IMR-90 (cell line): ENCODE data around the gene NHSL2. TPM values are rescaled to one million over a fixed set of nuclear protein-coding genes. Genes with fewer than 3 reads are reported as not detected.

Source experiments
- ATAC-seq: fragments of 200-7000 bp; cut with Tn5 transposase; 2 replicates; pipeline ENCODE4 v1.9.1; 2020; ENCODE audit warnings: low read depth, mild to moderate bottlenecking, moderate library complexity
- BruUV-seq: library from RNA; stranded (reverse); fragments of 400-500 nt; replicated peaks from 2 replicates; lab custom pipeline; 2021; lab: Mats Ljungman, UMichigan
- CTCF ChIA-PET: fragments of 300-600 bp; formaldehyde crosslinking; extraction: SDS; loops from one replicate; lab custom pipeline; 2021; ENCODE audit warnings: antibody characterized with exemption; lab: Yijun Ruan, JAX
- POLR2A ChIA-PET: fragments of 300-600 bp; sonication (Branson Sonifier 250); formaldehyde crosslinking; loops from one replicate; lab custom pipeline; 2022; ENCODE audit warnings: antibody characterized with exemption; ENCODE audit not compliant: unreplicated experiment; lab: Charles Lee
- DNase-seq: peaks from one replicate; pipeline ENCODE4 v3.0.0; 2013
- H2AFZ ChIP-seq: replicated peaks from 2 replicates; pipeline ENCODE3; 2013; ENCODE audit warnings: low read length, mild to moderate bottlenecking; ENCODE audit not compliant: poor library complexity
- H2AK5ac ChIP-seq: 2 replicates; pipeline ENCODE4 v1.6.1; 2013; ENCODE audit warnings: low read depth, low read length, inconsistent platforms
- H2AK9ac ChIP-seq: replicated peaks from 2 replicates; pipeline ENCODE3; 2013; ENCODE audit warnings: mild to moderate bottlenecking, low read depth, low read length, moderate library complexity; ENCODE audit not compliant: poor library complexity
- H2BK120ac ChIP-seq: 2 replicates; pipeline ENCODE4 v1.6.1; 2013; ENCODE audit warnings: low read depth, low read length, inconsistent platforms
- H2BK15ac ChIP-seq: 3 replicates; pipeline ENCODE4 v1.6.1; 2013; ENCODE audit warnings: low read depth, low read length, inconsistent platforms
- H2BK20ac ChIP-seq: 2 replicates; pipeline ENCODE4 v1.6.1; 2013; ENCODE audit warnings: low read depth, mild to moderate bottlenecking, inconsistent platforms, low read length, moderate library complexity
- H2BK5ac ChIP-seq: 2 replicates; pipeline ENCODE4 v1.6.1; 2013; ENCODE audit warnings: mild to moderate bottlenecking, low read depth, low read length, inconsistent platforms; ENCODE audit not compliant: poor library complexity, severe bottlenecking
- H3K14ac ChIP-seq: replicated peaks from 2 replicates; pipeline ENCODE4 v1.6.1; 2013; ENCODE audit warnings: low read depth, low read length, inconsistent platforms
- H3K18ac ChIP-seq: 2 replicates; pipeline ENCODE4 v1.6.1; 2013; ENCODE audit warnings: low read depth, low read length, control low read depth
- H3K23ac ChIP-seq: 2 replicates; pipeline ENCODE4 v1.6.1; 2013; ENCODE audit warnings: low read depth, low read length, inconsistent platforms
- H3K27ac ChIP-seq: 2 replicates; pipeline ENCODE4 v1.5.1; 2013; ENCODE audit warnings: mild to moderate bottlenecking, control low read depth, low read length; ENCODE audit not compliant: insufficient read depth
- H3K27me3 ChIP-seq: 2 replicates; pipeline ENCODE4 v1.6.1; 2013; ENCODE audit warnings: low read length; ENCODE audit not compliant: control insufficient read depth, insufficient read depth
- H3K36me3 ChIP-seq: 2 replicates; pipeline ENCODE4 v1.6.1; 2013; ENCODE audit warnings: low read length, mixed read lengths; ENCODE audit not compliant: control insufficient read depth, insufficient read depth
- H3K4ac ChIP-seq: 2 replicates; pipeline ENCODE4 v1.6.1; 2013; ENCODE audit warnings: low read depth, low read length, inconsistent platforms
- H3K4me1 ChIP-seq: 2 replicates; pipeline ENCODE4 v1.6.1; 2013; ENCODE audit warnings: low read length, mixed read lengths; ENCODE audit not compliant: control insufficient read depth, insufficient read depth
- H3K4me2 ChIP-seq: 2 replicates; pipeline ENCODE4 v1.6.1; 2013; ENCODE audit warnings: low read depth, mild to moderate bottlenecking, control low read depth, low read length, moderate library complexity
- H3K4me3 ChIP-seq: 2 replicates; pipeline ENCODE4 v1.5.1; 2013; ENCODE audit warnings: low read depth, mild to moderate bottlenecking, control low read depth, low read length, moderate library complexity; ENCODE audit not compliant: insufficient read depth
- H3K56ac ChIP-seq: 2 replicates; pipeline ENCODE4 v1.6.1; 2013; ENCODE audit warnings: low read length, inconsistent platforms; ENCODE audit not compliant: insufficient read depth; ENCODE audit errors: extremely low read depth
- H3K79me1 ChIP-seq, 2 experiments: 2 replicates each; pipeline ENCODE4 v1.6.1; 2013; ENCODE audit warnings: low read length in 2 of 2, inconsistent platforms in 1 of 2, low read depth in 1 of 2
- H3K9ac ChIP-seq: 2 replicates; pipeline ENCODE4 v1.6.1; 2013; ENCODE audit warnings: low read depth, low read length, control low read depth
- H3K9me1 ChIP-seq: 2 replicates; pipeline ENCODE4 v1.6.1; 2013; ENCODE audit warnings: low read length, inconsistent platforms; ENCODE audit not compliant: insufficient read depth
- H3K9me3 ChIP-seq: 2 replicates; pipeline ENCODE4 v1.6.1; 2013; ENCODE audit warnings: low read length; ENCODE audit not compliant: control insufficient read depth, insufficient read depth
- H4K20me1 ChIP-seq: 2 replicates; pipeline ENCODE4 v1.6.1; 2013; ENCODE audit warnings: low read length, inconsistent platforms; ENCODE audit not compliant: insufficient read depth
- H4K5ac ChIP-seq: 2 replicates; pipeline ENCODE4 v1.6.1; 2013; ENCODE audit warnings: mild to moderate bottlenecking, low read depth, low read length, control low read depth
- H4K8ac ChIP-seq, 2 experiments: 2 replicates each; pipeline ENCODE4 v1.6.1; 2013; ENCODE audit warnings: low read depth in 2 of 2, low read length in 2 of 2, control low read depth in 1 of 2, inconsistent platforms in 1 of 2
- H4K91ac ChIP-seq: 2 replicates; pipeline ENCODE4 v1.6.1; 2013; ENCODE audit warnings: low read depth, low read length, inconsistent platforms; ENCODE audit not compliant: insufficient read depth
- BHLHE40 ChIP-seq: fragments of 150-350 bp; IDR thresholded peaks from 2 replicates; pipeline ENCODE4 v1.6.1; 2016; ENCODE audit warnings: mild to moderate bottlenecking, low read depth, low read length
- CTCF ChIP-seq: conservative IDR thresholded peaks from 2 replicates; pipeline ENCODE4 v1.5.1; 2012; ENCODE audit warnings: mild to moderate bottlenecking, low read depth, low read length, improper control_type of control experiment
- MAFK ChIP-seq: IDR thresholded peaks from 2 replicates; pipeline ENCODE4 v1.6.1; 2012; ENCODE audit warnings: low read depth, low read length, improper control_type of control experiment
- POLR2A ChIP-seq: IDR thresholded peaks from 2 replicates; pipeline ENCODE4 v1.6.1; 2012; ENCODE audit warnings: mild to moderate bottlenecking, low read depth, low read length
- RAD21 ChIP-seq: IDR thresholded peaks from 2 replicates; pipeline ENCODE4 v1.6.1; 2012; ENCODE audit warnings: low read length, improper control_type of control experiment
- SMC3 ChIP-seq: fragments of 150-350 bp; IDR thresholded peaks from 2 replicates; pipeline ENCODE4 v1.6.1; 2016; ENCODE audit warnings: low read depth, mild to moderate bottlenecking, antibody characterized with exemption, low read length, moderate library complexity
- USF2 ChIP-seq: fragments of 150-350 bp; IDR thresholded peaks from 2 replicates; pipeline ENCODE4 v1.6.1; 2017; ENCODE audit warnings: mild to moderate bottlenecking, antibody characterized with exemption, low read length, low read depth
- WGBS, 2 experiments: methylation state at CpG; one replicate each; pipeline versions ENCODE4 v1.1.5 to v1.1.7; 2013; ENCODE audit warnings: missing lambda C conversion rate in 2 of 2; ENCODE audit not compliant: insufficient read length in 1 of 2; ENCODE audit errors: extremely low coverage in 2 of 2; 5-methylcytosine and 5-hydroxymethylcytosine counted together
- dilution Hi-C: fragments of 300-500 bp; cut with HindIII; formaldehyde crosslinking; loops from one replicate; pipeline ENCODE4 v1.14.3; 2018; ENCODE audit warnings: low sequenced_read_pairs; ENCODE audit not compliant: unreplicated experiment
- in situ Hi-C: fragments of 300-500 bp; cut with MboI; formaldehyde crosslinking; loops from 3 replicates; pipeline ENCODE4 v1.14.3; 2019; ENCODE audit warnings: low sequenced_read_pairs, inconsistent platforms, mixed read lengths
- intact Hi-C: fragments of 100-400 bp; cut with micrococcal nuclease; formaldehyde crosslinking; loops from 2 replicates; pipeline ENCODE4 v1.10.0; 2022
- polyA plus RNA-seq, 3 experiments: library from polyadenylated mRNA; depleted of rRNA; stranded (reverse); fragments of >200 nt; gene quantifications; 2 replicates each; pipeline ENCODE4 v1.2.3, GENCODE V29; 2012; ENCODE audit warnings: low replicate concordance in 1 of 3
- total RNA-seq: library from RNA; depleted of rRNA; stranded (reverse); fragments of >200 nt; gene quantifications from 2 replicates; pipeline ENCODE4 v1.2.3, GENCODE V29; 2012

The NHSL2 gene
- total and polyA plus RNA-seq, 2 of the 4 experiments (the other 2 are of a cell fraction) = 0.72 to 0.75 TPM

GRCh38 chrX:71927040-71927439 lies 16.4 kb downstream of the NHSL2 start:
- Histone ChIP-seq H3K36me3 (no peaks in the 10 kb centered on the region), H2AK9ac (no peak overlapping the region), H3K4me2 (no peak overlapping the region), H2AK5ac (no peak overlapping the region), H2BK20ac (no peak overlapping the region), H4K91ac (no peak overlapping the region), H3K56ac (no peak overlapping the region), H3K18ac (no peak overlapping the region), H3K9ac (no peak overlapping the region), H3K27ac (no peak overlapping the region), H3K23ac (no peak overlapping the region), H3K4ac (no peak overlapping the region), H3K27me3 (peaks cover 23% of the 10 kb centered on the region), H3K9me1 (no peaks in the 10 kb centered on the region), H4K8ac (no peak overlapping the region), H2AFZ (no peak overlapping the region), H3K79me1 (no peaks in the 10 kb centered on the region), H2BK5ac (no peak overlapping the region), H3K4me1 (no peaks in the 10 kb centered on the region), H3K14ac (no peak overlapping the region), H2BK15ac (no peak overlapping the region), H2BK120ac (no peak overlapping the region), H3K4me3 (no peak overlapping the region), H3K9me3 (no peaks in the 10 kb centered on the region), H4K20me1 (no peaks in the 10 kb centered on the region), H4K5ac (no peak overlapping the region)
- in situ Hi-C loops (no loop called here), intact Hi-C loops (no loop called here), dilution Hi-C loops (no loop called here)
- DNase-seq = no peak
- WGBS, 2 experiments = no CpG with 5 or more reads among the region's 7 CpGs
- ChIA-PET POLR2A (interaction anchor here (0.6 kb wide), 1 partner anchor 17 kb away, joined by 3 read pairs; no protein-coding TSS in a partner anchor), CTCF (interaction anchor here (1.1 kb wide), 1 partner anchor 10 kb away, joined by 3 read pairs; no protein-coding TSS in a partner anchor)
- ATAC-seq = no peak
- TF ChIP-seq POLR2A = no peak
- no peak for TF ChIP-seq CTCF
- no peak for TF ChIP-seq RAD21
- no peak for TF ChIP-seq MAFK
- TF ChIP-seq BHLHE40 = no peak
- no peak for TF ChIP-seq SMC3
- TF ChIP-seq USF2 = no peak
- no TSS peak for BruUV-seq
